ENCODE measurements around the gene ZBTB16. TPM values are rescaled to one million over a fixed set of nuclear protein-coding genes. Genes with fewer than 3 reads are reported as not detected.

The ZBTB16 gene
- total RNA-seq, 1 donor from 2014 or later, result 0.54 TPM

DNA sequence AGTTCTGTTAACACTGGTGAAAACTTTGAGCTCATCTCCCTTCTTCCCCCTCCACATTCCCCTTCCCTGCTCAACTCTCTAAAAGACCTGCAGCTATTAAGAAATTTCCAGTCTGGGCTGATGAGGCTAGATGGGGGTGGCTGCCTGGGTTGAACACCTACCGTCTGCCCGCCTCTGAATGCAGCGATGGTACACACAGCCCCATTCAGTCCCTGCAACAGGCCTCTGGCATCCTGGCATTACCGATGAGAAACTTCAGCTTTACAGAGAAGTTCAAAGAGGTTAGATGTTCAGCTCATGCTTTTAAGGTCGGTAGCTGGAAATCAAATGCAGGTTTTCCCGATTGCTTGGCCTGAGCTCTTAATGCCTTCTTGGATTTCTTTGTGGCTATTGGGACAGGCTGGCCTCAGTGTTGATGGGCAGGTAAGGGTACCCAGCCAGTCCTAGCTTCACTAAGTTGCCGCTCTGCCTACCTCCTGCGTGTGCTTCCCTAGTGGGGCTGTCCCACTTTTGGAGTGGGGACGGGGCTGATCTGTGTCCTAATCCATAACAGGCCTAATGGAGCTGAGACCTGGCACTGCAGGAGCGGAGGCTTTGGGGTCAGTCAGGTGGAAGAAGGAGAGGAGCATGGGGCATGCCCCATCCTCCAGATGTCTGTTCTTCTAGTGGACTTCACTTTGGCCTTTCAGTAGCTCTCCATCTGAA is 49.1 kb downstream of the ZBTB16 start:
- TF ChIP-seq, protein P1, sequence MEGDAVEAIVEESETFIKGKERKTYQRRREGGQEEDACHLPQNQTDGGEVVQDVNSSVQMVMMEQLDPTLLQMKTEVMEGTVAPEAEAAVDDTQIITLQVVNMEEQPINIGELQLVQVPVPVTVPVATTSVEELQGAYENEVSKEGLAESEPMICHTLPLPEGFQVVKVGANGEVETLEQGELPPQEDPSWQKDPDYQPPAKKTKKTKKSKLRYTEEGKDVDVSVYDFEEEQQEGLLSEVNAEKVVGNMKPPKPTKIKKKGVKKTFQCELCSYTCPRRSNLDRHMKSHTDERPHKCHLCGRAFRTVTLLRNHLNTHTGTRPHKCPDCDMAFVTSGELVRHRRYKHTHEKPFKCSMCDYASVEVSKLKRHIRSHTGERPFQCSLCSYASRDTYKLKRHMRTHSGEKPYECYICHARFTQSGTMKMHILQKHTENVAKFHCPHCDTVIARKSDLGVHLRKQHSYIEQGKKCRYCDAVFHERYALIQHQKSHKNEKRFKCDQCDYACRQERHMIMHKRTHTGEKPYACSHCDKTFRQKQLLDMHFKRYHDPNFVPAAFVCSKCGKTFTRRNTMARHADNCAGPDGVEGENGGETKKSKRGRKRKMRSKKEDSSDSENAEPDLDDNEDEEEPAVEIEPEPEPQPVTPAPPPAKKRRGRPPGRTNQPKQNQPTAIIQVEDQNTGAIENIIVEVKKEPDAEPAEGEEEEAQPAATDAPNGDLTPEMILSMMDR (IDR thresholded peaks at IDR 0.05; ENCODE audit: unreplicated experiment), result no peak
- Mint-ChIP-seq H3K4me3 (ENCODE audit: unreplicated experiment) (no peak overlapping the region), H3K27ac (ENCODE audit: unreplicated experiment) (no peak overlapping the region), H3K36me3 (ENCODE audit: low read depth, unreplicated experiment) (no peaks in the 10 kb centered on the region), H3K4me1 (ENCODE audit: unreplicated experiment) (peaks cover 20% of the 10 kb centered on the region), H3K27me3 (ENCODE audit: unreplicated experiment) (peaks cover 7% of the 10 kb centered on the region), H3K9me3 (ENCODE audit: unreplicated experiment) (no peaks in the 10 kb centered on the region)
- DNase-seq (ENCODE audit: low spot score), result no peak

DNA sequence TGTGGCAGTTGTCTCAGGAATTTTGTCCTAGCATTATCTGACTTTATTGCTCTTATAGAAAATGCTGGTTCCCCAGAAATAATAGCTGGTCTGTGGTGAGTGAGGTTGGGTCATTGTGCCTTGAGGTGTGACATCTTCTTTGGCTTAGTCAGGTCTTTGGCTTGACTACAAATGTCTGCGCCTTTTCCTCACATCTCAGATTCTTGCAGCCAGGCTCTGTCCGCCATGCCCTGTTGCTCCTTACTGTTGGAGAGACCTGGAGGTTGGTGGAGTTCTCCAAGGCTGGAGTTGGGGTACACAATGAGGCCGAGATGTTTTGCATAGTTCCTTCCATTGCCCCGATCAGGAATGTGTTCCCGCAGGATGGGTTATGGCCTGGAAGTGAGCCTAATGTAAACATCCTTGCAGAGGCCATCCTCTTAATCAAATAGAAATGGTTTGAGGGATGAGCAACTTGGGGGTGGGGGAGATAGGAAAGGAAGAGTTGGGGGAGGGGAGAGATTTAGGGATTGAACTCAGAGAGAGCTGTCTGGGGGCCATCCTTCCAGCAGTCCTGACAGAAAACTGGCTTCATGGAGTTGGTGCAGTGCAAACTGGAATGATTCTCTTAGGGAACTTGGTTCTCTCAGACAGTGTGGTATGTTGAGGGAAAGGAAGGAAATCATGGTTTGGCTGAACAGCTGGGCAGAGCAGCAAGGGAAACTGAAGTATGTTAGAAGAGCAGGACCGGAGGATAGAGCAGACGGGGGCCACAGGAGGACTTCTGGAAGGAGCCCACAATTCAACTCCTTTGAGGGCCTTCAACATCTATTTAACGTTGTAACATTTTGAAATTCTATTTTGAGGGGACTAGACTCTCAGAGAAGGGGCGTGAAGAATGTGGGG is 49.9 kb downstream of the ZBTB16 start:
- peaks cover 6% of the 10 kb centered on the region for H3K27me3 Mint-ChIP-seq (ENCODE audit: unreplicated experiment)
- TF ChIP-seq, protein P1 (IDR thresholded peaks at IDR 0.05; ENCODE audit: unreplicated experiment), result no peak
- H3K4me1 Mint-ChIP-seq (ENCODE audit: unreplicated experiment), result peaks cover 21% of the 10 kb centered on the region
- no peak for DNase-seq (ENCODE audit: low spot score)
- no peak overlapping the region for H3K27ac Mint-ChIP-seq (ENCODE audit: unreplicated experiment)
- no peak overlapping the region for H3K4me3 Mint-ChIP-seq (ENCODE audit: unreplicated experiment)
- no peaks in the 10 kb centered on the region for H3K9me3 Mint-ChIP-seq (ENCODE audit: unreplicated experiment)
- H3K36me3 Mint-ChIP-seq (ENCODE audit: low read depth, unreplicated experiment), result no peaks in the 10 kb centered on the region

DNA sequence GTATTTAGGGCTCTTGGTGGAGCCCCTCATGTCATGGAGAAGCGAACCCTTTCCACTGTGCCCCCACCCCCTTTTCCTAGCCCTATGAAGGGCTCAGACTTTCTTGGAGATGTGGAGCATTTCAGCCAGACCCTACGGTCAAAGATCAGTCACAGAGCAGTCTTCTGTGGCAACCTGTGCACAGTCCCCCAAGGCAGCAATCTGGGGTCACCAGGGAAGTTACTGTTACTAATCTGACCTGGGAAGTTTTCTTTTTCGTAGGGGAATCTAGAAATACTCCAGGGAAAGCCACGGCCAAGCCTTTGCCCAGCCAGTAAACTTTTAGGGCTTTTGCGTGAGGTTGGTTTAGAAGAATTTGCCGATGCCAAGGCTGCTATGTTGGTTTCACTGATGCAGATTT is 50.6 kb downstream of the ZBTB16 start:
- DNase-seq (ENCODE audit: low spot score), result no peak
- H3K4me3 Mint-ChIP-seq (ENCODE audit: unreplicated experiment), result no peak overlapping the region
- peaks cover 1% of the 10 kb centered on the region for H3K27me3 Mint-ChIP-seq (ENCODE audit: unreplicated experiment)
- no peak overlapping the region for H3K27ac Mint-ChIP-seq (ENCODE audit: unreplicated experiment)
- TF ChIP-seq, protein P1 (IDR thresholded peaks at IDR 0.05; ENCODE audit: unreplicated experiment), result no peak
- peaks cover 25% of the 10 kb centered on the region for H3K4me1 Mint-ChIP-seq (ENCODE audit: unreplicated experiment)
- H3K36me3 Mint-ChIP-seq (ENCODE audit: low read depth, unreplicated experiment), result no peaks in the 10 kb centered on the region
- H3K9me3 Mint-ChIP-seq (ENCODE audit: unreplicated experiment), result no peaks in the 10 kb centered on the region

DNA sequence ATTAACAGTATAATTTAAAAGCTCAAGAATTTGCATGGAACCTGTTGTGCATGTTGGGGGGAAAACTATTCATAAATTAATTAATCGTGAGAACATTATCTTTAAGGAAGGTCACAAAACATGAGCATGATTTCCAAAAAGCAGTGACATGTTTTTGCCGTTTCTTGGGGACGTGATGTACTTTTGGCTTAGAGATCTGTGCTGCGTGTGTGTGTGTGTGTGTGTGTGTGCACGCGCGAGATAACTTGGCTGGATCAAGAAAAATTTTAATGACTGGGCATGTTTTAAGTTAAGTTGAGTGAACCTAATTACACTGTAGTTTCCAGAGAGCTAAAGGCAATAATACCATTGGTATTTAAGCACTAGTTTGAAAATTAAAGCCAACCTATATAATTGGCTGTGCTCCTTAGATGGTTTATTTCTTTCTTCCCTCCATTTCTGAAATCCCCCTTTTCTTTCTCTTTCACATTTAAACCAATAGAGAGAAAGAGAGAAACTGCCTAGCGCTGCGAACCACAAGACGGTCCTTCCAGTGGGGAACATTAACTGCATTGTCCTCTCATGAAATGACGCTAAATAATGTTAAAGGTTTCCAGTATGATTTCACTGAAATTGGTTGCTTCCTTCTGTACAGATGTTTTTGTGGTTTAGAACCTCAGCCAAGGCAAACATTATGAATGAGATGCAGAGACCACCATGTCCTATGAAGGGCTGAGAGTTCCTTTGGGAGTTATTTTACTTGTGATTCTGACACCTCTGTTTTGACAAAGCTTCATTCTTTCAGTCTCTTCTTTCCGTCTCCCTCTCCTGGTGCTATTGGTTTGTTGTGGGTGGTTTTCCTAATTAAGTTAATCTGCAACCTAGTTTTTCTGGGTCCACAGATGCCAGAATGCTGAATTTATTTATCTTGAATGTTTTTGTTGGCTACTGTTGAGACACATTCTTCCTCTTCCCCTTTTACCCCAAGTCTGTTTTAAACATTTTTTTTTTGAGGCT is 51.7 kb downstream of the ZBTB16 start:
- Mint-ChIP-seq H3K4me1 (ENCODE audit: unreplicated experiment) (peaks cover 31% of the 10 kb centered on the region), H3K27me3 (ENCODE audit: unreplicated experiment) (peaks cover 1% of the 10 kb centered on the region), H3K36me3 (ENCODE audit: low read depth, unreplicated experiment) (no peaks in the 10 kb centered on the region), H3K4me3 (ENCODE audit: unreplicated experiment) (no peak overlapping the region), H3K9me3 (ENCODE audit: unreplicated experiment) (no peaks in the 10 kb centered on the region), H3K27ac (ENCODE audit: unreplicated experiment) (no peak overlapping the region)
- no peak for DNase-seq (ENCODE audit: low spot score)
- TF ChIP-seq, protein P1 (IDR thresholded peaks at IDR 0.05; ENCODE audit: unreplicated experiment), result no peak

Data from endothelial cell (in vitro differentiated cells).